Uterus (tissue), 4 donors: ENCODE results near the gene CCDC85A. TPM values are rescaled to one million over a fixed set of nuclear protein-coding genes. Genes with fewer than 3 reads are reported as not detected.

Experiments used
- DNase-seq, 2 donors: peaks; one replicate each; pipeline ENCODE4 v3.0.0-alpha.2; 2019 to 2020
- H3K27ac ChIP-seq, 2 donors: fragments of 200-600 bp; sonication (generic); 1 replicate in 1 of 2; 2 replicates in 1 of 2; pipeline ENCODE4 v1.5.1; 2016 to 2018
- H3K27me3 ChIP-seq, 2 donors: fragments of 200-600 bp; sonication (generic); one replicate each; pipeline ENCODE4 v1.5.1; 2018 to 2019; ENCODE audit warnings: control low read depth in 1 of 2
- H3K36me3 ChIP-seq, 2 donors: fragments of 200-600 bp; sonication (generic); one replicate each; pipeline ENCODE4 v1.5.1; 2019; ENCODE audit warnings: control low read depth in 1 of 2
- H3K4me1 ChIP-seq, 2 donors: fragments of 200-600 bp; sonication (generic); one replicate each; pipeline ENCODE4 v1.5.1; 2018 to 2019; ENCODE audit warnings: control low read depth in 1 of 2
- H3K4me3 ChIP-seq, 2 donors: fragments of 200-600 bp; sonication (generic); 1 replicate in 1 of 2; 2 replicates in 1 of 2; pipeline ENCODE4 v1.5.1; 2018 to 2019; ENCODE audit warnings: mild to moderate bottlenecking in 1 of 2
- H3K9me3 ChIP-seq, 2 donors: fragments of 200-600 bp; sonication (generic); one replicate each; pipeline ENCODE4 v1.5.1; 2019; ENCODE audit warnings: control low read depth in 1 of 2
- CTCF ChIP-seq, 4 experiments: fragments of 200-600 bp in 2 of 4; fragments of 450-650 bp in 2 of 4; sonication (generic) in 2 of 4; IDR thresholded peaks; one replicate each; pipeline ENCODE4 v1.5.1; 2016 to 2019; ENCODE audit warnings: antibody characterized with exemption in 4 of 4, mild to moderate bottlenecking in 2 of 4, moderate library complexity in 1 of 4
- POLR2A ChIP-seq, 2 donors: fragments of 450-650 bp; IDR thresholded peaks; one replicate each; pipeline ENCODE4 v1.6.1; 2016; ENCODE audit warnings: antibody characterized with exemption in 2 of 2, mild to moderate bottlenecking in 1 of 2, moderate library complexity in 1 of 2
- intact Hi-C: fragments of 100-400 bp; cut with DNase I; formaldehyde crosslinking; loops from one replicate; pipeline ENCODE4 v1.15.1; 2023; ENCODE audit warnings: low total_unique reads
- total RNA-seq, 4 donors: library from RNA; depleted of rRNA in 3 of 4; stranded (reverse); fragments of >200 nt in 3 of 4; gene quantifications; one replicate each; pipeline versions ENCODE4 v1.1.0 to v1.2.4, GENCODE V29; 2014 to 2023
- donor health status: DM: yes; HTN: yes; CAD: no.

The CCDC85A gene
- total RNA-seq, 4 donors from 2014 or later: 4.7 to 23.2 (median 16.8) TPM

GRCh38 chr2:56337342-56337741 is 153.6 kb downstream of the CCDC85A start:
- Histone ChIP-seq H3K27ac (no peak overlapping the region), H3K27me3 (no peaks in the 10 kb centered on the region), H3K9me3 (no peaks in the 10 kb centered on the region), H3K36me3 (no peaks in the 10 kb centered on the region), H3K4me1 (no peaks in the 10 kb centered on the region), H3K4me3 (no peak overlapping the region)
- DNase-seq: no peak
- intact Hi-C loops: no loop called here
- TF ChIP-seq CTCF (IDR thresholded peaks at IDR 0.05) (no peak), POLR2A (IDR thresholded peaks at IDR 0.05) (no peak)

DNA sequence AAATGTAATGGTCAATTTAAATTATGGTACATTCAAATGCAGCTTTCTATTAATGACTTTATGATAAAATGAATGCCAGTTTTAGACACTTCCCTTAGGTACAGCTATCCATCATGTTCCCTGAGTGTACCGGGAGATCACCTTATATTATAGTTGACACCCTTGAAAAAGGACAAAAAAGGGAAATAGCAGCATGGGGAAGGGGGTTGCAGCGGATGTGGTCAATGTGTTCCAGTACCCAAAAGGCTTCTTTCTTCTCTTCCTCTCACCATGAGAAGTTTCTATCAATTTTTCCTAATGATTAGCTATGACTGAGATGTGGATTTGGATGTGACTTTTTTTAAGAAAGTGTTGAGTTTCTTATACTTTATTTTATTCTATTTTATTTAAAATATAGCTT is 154.4 kb downstream of the CCDC85A start:
- intact Hi-C loops: no loop called here
- H3K27ac ChIP-seq: no peak overlapping the region
- no peak for DNase-seq
- H3K36me3 ChIP-seq: no peaks in the 10 kb centered on the region
- TF ChIP-seq CTCF (IDR thresholded peaks at IDR 0.05) (no peak), POLR2A (IDR thresholded peaks at IDR 0.05) (no peak)
- H3K9me3 ChIP-seq: no peaks in the 10 kb centered on the region
- no peak overlapping the region for H3K4me3 ChIP-seq
- no peaks in the 10 kb centered on the region for H3K27me3 ChIP-seq
- no peaks in the 10 kb centered on the region for H3K4me1 ChIP-seq

DNA sequence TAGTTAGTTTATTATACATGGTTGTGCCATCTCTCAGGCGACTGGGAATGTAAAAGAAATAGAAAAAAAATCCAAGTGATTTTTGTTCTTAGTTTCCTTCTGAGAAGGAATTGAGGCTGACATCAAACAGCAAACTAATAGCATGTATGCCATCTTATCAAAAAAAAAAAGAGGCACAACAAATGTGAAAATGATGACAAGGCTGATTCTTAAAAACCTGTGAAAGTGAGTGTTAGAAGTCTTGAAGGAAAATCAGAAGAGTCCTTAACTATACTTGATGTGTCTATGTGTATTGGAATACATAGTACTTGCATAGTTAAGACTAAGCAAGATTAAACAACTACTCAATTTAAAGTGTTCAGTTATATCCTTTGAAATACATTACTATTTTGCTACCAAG is 161.0 kb downstream of the CCDC85A start:
- Histone ChIP-seq H3K4me3 (no peak overlapping the region), H3K27ac (no peak overlapping the region), H3K9me3 (no peaks in the 10 kb centered on the region), H3K36me3 (no peaks in the 10 kb centered on the region), H3K4me1 (no peaks in the 10 kb centered on the region), H3K27me3 (no peaks in the 10 kb centered on the region)
- DNase-seq: no peak
- intact Hi-C loops: no loop called here
- TF ChIP-seq CTCF (IDR thresholded peaks at IDR 0.05): no peak
- TF ChIP-seq POLR2A (IDR thresholded peaks at IDR 0.05): no peak

GRCh38 chr2:56347881-56348280 is 164.1 kb downstream of the CCDC85A start:
- Histone ChIP-seq H3K4me1 (no peaks in the 10 kb centered on the region), H3K9me3 (no peaks in the 10 kb centered on the region), H3K36me3 (no peaks in the 10 kb centered on the region), H3K27me3 (no peaks in the 10 kb centered on the region), H3K27ac (no peak overlapping the region), H3K4me3 (no peak overlapping the region)
- TF ChIP-seq POLR2A (IDR thresholded peaks at IDR 0.05) (no peak), CTCF (IDR thresholded peaks at IDR 0.05) (no peak)
- no peak for DNase-seq
- intact Hi-C loops: no loop called here

DNA sequence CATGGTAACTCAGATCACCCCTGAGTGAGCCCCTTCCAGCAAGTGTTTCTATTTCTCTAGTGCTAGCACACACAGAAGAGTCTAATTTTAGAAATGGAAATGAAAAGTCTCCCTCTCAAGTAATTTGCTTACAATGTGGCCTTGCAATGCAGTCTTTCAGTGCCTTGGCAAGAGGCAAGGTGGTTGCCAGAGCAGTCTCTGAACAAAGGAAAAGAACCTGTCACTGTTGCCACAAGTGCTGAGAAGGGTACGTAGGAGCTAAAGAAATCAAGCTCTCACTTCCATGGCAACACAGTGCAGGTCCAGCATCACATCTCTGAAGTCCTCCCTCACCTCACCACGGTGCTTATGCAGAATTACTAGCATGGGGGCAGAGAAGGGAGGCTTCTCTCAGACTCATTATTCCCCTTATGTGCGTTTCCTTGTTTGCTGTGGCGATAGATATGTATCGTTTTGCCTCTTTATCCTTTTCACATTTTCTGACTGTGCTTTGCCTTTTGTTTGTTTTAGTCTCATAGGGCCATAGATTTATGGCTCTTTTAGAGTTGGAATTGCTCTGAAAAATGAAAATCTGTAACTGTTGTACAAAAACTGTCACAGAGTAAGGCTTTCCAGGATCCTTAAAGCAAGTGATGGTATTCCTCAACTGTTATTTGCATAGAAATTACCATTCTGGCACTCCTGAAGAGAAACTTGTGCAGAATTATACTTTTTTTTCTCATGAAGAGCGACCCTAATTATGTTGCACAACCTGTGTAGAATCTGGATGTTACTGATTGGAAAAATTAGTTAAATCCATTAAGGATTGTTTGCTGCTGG is 164.8 kb downstream of the CCDC85A start:
- no peak overlapping the region for H3K4me3 ChIP-seq
- no peaks in the 10 kb centered on the region for H3K27me3 ChIP-seq
- no peak for TF ChIP-seq POLR2A (IDR thresholded peaks at IDR 0.05)
- no peak for TF ChIP-seq CTCF (IDR thresholded peaks at IDR 0.05)
- intact Hi-C loops: no loop called here
- DNase-seq: no peak
- H3K4me1 ChIP-seq: no peaks in the 10 kb centered on the region
- H3K9me3 ChIP-seq: no peaks in the 10 kb centered on the region
- no peaks in the 10 kb centered on the region for H3K36me3 ChIP-seq
- H3K27ac ChIP-seq: no peak overlapping the region
